Activated CD4-positive, CD25-positive, alpha-beta regulatory T cell (primary cell): Measurements from ENCODE around the gene PRG2.
"Not testable (repeated sequence)": the region's sequence is repeated elsewhere in the genome, so short reads cannot be mapped to it uniquely, and the experiment has no call there.

Experiments
- DNase-seq, 4 experiments: peaks; one replicate each; lab custom pipeline; 2025; lab: John Stamatoyannopoulos, UW

The PRG2 gene

GRCh38 chr11:57419146-57419545 is 28.7 kb upstream of the PRG2 start:
- DNase-seq: no peak

GRCh38 chr11:57418131-57418530 is 27.7 kb upstream of the PRG2 start:
- no peak for DNase-seq

GRCh38 chr11:57417056-57417455 is 26.6 kb upstream of the PRG2 start:
- DNase-seq: no peak

GRCh38 chr11:57416436-57416835 is 26.0 kb upstream of the PRG2 start:
- DNase-seq: no peak

GRCh38 chr11:57414612-57415212 is 24.3 kb upstream of the PRG2 start:
- no peak for DNase-seq

- no peak for DNase-seq
Measured at GRCh38 chr11:57413681-57414080, 23.2 kb upstream of the PRG2 start.

GRCh38 chr11:57410287-57410686 is 19.8 kb upstream of the PRG2 start:
- DNase-seq: no peak

- no peak for DNase-seq
Measured at GRCh38 chr11:57409321-57410100, 19.1 kb upstream of the PRG2 start.

GRCh38 chr11:57408771-57409170 is 18.3 kb upstream of the PRG2 start:
- DNase-seq: no peak

GRCh38 chr11:57407941-57408475 is 17.6 kb upstream of the PRG2 start:
- DNase-seq: no peak

- no peak for DNase-seq
Measured at GRCh38 chr11:57407010-57407920, 16.8 kb upstream of the PRG2 start.

- DNase-seq: peak in 2 of 4 experiments; percentile 30 to 37
Measured at GRCh38 chr11:57406337-57406904, 16.0 kb upstream of the PRG2 start.

- DNase-seq: no peak
Measured at GRCh38 chr11:57405271-57405860, 14.9 kb upstream of the PRG2 start.

GRCh38 chr11:57403802-57404147 is 13.3 kb upstream of the PRG2 start:
- no peak for DNase-seq

- not testable (repeated sequence) for DNase-seq
Measured at GRCh38 chr11:57403003-57403801, 12.8 kb upstream of the PRG2 start.

GRCh38 chr11:57402188-57403002 is 11.9 kb upstream of the PRG2 start:
- no peak for DNase-seq

- no peak for DNase-seq
Measured at GRCh38 chr11:57399972-57400578, 9.6 kb upstream of the PRG2 start.

- no peak for DNase-seq
Measured at GRCh38 chr11:57399221-57399620, 8.8 kb upstream of the PRG2 start.

- DNase-seq: no peak
Measured at GRCh38 chr11:57397394-57397990, 7.0 kb upstream of the PRG2 start.
